Transverse colon (tissue), 3 donors: Measurements from ENCODE around the gene INTS11.

ENCODE experiments used
- CTCF ChIP-seq, 5 experiments: fragments of 200-600 bp in 3 of 5; fragments of 450-650 bp in 2 of 5; sonication (generic) in 3 of 5; IDR thresholded peaks; 1 replicate in 2 of 5; 2 replicates in 3 of 5; pipeline ENCODE4 v1.5.1; 2016 to 2017; ENCODE audit warnings: antibody characterized with exemption in 5 of 5, inconsistent platforms in 3 of 5, mild to moderate bottlenecking in 2 of 5, moderate library complexity in 1 of 5
- EP300 ChIP-seq: sonication (generic); formaldehyde crosslinking; IDR thresholded peaks from one replicate; pipeline ENCODE4 v1.6.1; 2017; ENCODE audit warnings: antibody characterized with exemption, low read depth

GRCh38 chr1:1355416-1355815, 31.0 kb upstream of the INTS11 start:
- TF ChIP-seq CTCF (IDR thresholded peaks at IDR 0.05) (no peak), EP300 (no peak)
